ENCODE results near the gene DNLZ. TPM values are rescaled to one million over a fixed set of nuclear protein-coding genes. Genes with fewer than 3 reads are reported as not detected.
A peak's percentile ranks its signal among the peaks of the same experiment; 100 is the strongest.

The DNLZ gene
- total and polyA plus RNA-seq, 12 donors = 23.3 to 49.2 (median 32.5) TPM

DNA sequence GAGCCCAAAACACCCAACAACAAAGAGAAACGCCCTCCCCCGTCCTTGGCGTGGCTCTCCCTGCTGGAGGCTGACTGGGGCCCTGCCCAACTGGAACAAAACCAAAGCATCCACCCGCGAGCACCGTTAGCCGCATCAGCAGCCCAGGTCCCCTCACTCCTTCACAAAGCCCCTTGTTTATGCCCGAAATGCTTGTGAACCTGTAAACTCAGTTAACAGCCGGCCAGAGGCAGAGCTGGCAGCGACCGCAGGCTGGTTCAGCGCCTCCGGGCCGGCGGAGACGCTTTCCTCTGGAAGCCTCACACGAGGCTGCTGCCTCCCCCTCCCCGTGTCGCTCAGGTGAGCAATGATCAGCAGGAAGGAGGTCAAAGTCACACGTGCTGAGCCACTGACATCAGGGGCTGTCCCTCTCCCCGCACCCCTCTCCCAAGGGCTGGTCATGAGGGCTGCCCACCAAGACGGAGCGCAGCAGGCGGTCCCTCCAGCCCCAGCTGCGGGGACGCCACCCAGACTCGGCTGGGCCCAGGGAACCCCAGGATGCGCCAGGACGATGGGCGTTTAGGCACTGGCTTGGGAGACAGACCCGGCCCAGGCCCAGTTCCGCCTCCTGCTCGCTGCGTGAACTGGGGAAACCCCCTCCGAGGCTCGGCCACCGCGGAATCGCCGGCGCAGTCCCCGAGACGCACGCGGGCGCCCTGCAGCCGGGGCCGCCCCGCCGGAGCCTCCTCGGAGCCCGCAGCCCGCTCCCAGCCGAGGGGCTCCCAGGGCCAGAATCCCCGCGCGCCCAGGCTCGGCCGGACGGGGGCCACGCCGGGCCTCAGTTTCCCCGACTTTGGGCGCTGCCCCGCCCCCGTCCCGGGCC, 35.9 kb upstream of the DNLZ start:
- Histone ChIP-seq H3K4me3 (peak overlapping the region; percentile 77 to 99 (median 94)), H3K4me1 (peaks cover 13 to 24% (median 18%) of the 10 kb centered on the region in 9 donors), H3K36me3 (peaks cover 0 to 63% (median 24%) of the 10 kb centered on the region in 9 donors), H3K27ac (peak overlapping the region in 9 of 10 donors; percentile 20 to 84 (median 62)), H3K27me3 (no peaks in the 10 kb centered on the region), H3K9me3 (no peaks in the 10 kb centered on the region)
- ATAC-seq (peak in 4 of 8 donors; percentile 2 to 9 (median 5)), DNase-seq (no peak)
- intact Hi-C loops (cut with DNase I) = loop anchor here in 8 of 10 donors (1.0 to 10.0 kb wide), 10 partner anchors 35 to 87 kb away; no protein-coding TSS in a partner anchor
- WGBS, 2 donors = 1 to 2% methylated on average over 59 to 67 of the region's 67 CpGs
- no peak for TF ChIP-seq CTCF (IDR thresholded peaks at IDR 0.05)

DNA sequence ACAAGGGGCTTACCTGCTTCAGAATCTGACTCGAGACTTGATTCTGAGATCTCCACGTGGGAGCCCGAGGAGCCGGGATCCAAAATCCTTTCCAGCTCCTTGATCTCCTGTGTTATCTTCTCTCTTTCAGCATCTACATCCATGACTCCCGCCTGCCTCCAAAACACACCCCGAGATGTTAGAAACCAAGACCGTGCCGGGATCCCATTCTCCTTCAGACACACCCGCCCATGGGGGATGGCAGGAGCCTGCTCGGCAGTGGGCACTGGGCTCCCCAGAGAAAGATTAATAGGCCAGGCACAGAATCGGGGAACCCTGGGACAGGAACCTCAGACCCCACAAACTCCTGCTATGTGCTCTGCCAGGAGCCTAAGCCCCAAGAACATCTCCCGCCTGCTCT, 34.7 kb upstream of the DNLZ start:
- H3K27me3 ChIP-seq = no peaks in the 10 kb centered on the region
- DNase-seq (no peak), ATAC-seq (no peak)
- peaks cover 0 to 63% (median 33%) of the 10 kb centered on the region in 9 donors for H3K36me3 ChIP-seq
- no peak for TF ChIP-seq CTCF (IDR thresholded peaks at IDR 0.05)
- 94% methylated on average over 12 of the region's 12 CpGs for WGBS, 2 donors
- intact Hi-C loops (cut with DNase I) = loop anchor here in 1 of 10 donors (5.0 kb wide), 1 partner anchor 66 kb away; no protein-coding TSS in a partner anchor
- H3K9me3 ChIP-seq = no peaks in the 10 kb centered on the region
- H3K4me3 ChIP-seq = peak overlapping the region in 1 of 10 donors; percentile 85
- H3K27ac ChIP-seq = no peak overlapping the region
- peaks cover 13 to 24% (median 18%) of the 10 kb centered on the region in 9 donors for H3K4me1 ChIP-seq

GRCh38 chr9:136397643-136398042, 34.1 kb upstream of the DNLZ start:
- WGBS, 2 donors = 83 to 92% methylated on average over 6 of the region's 6 CpGs
- no peak for TF ChIP-seq CTCF (IDR thresholded peaks at IDR 0.05)
- Histone ChIP-seq H3K4me1 (peaks cover 13 to 24% (median 18%) of the 10 kb centered on the region in 9 donors), H3K4me3 (no peak overlapping the region), H3K36me3 (peaks cover 0 to 69% (median 36%) of the 10 kb centered on the region in 9 donors), H3K9me3 (no peaks in the 10 kb centered on the region), H3K27ac (no peak overlapping the region), H3K27me3 (no peaks in the 10 kb centered on the region)
- ATAC-seq (no peak), DNase-seq (no peak)
- intact Hi-C loops (cut with DNase I) = loop anchor here in 1 of 10 donors (5.0 kb wide), 1 partner anchor 65 kb away; no protein-coding TSS in a partner anchor

DNA sequence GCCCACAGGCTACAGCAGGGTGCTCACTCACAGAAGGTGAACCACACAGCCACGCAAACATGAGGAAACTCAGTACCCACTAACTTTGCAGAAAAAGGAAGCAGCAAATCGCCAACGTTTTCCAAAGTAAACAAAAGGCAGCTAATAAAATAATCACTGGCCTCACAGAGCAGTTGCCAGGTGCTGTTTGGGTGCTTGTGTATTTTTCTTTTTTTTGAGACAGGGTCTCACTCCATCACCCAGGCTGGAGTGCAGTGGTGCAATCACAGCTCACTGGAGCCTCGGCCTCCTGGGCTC, 32.6 kb upstream of the DNLZ start:
- no peak for ATAC-seq
- Histone ChIP-seq H3K9me3 (no peaks in the 10 kb centered on the region), H3K27ac (no peak overlapping the region), H3K27me3 (no peaks in the 10 kb centered on the region), H3K4me1 (peaks cover 13 to 24% (median 18%) of the 10 kb centered on the region in 9 donors), H3K4me3 (no peak overlapping the region), H3K36me3 (peaks cover 0 to 72% (median 51%) of the 10 kb centered on the region in 9 donors)
- no peak for DNase-seq
- WGBS, 2 donors = 81 to 92% methylated on average over 4 of the region's 4 CpGs
- intact Hi-C loops (cut with DNase I) = loop anchor here in 1 of 10 donors (5.0 kb wide), 1 partner anchor 64 kb away; no protein-coding TSS in a partner anchor
- TF ChIP-seq CTCF (IDR thresholded peaks at IDR 0.05) = no peak

Data from heart right ventricle (tissue), 16 donors.